Endometrial microvascular endothelial cells (primary cell): Measurements from ENCODE around the gene TMEM229B. TPM values are rescaled to one million over a fixed set of nuclear protein-coding genes. Genes with fewer than 3 reads are reported as not detected.
"Not testable (repeated sequence)": the region's sequence is repeated elsewhere in the genome, so short reads cannot be mapped to it uniquely, and the experiment has no call there.

Source experiments
- in situ Hi-C: cut with HindIII; loops from 2 replicates; pipeline ENCODE4 v1.10.0; 2017; ENCODE audit warnings: low sequenced_read_pairs, low pct_unique_long_range_greater_than_20kb; ENCODE audit errors: inconsistent ontology term
- total RNA-seq: library from RNA; depleted of rRNA; stranded (reverse); fragments of >200 nt; gene quantifications from one replicate; pipeline ENCODE4 v1.2.3, GENCODE V29; 2015; ENCODE audit errors: inconsistent ontology term

The TMEM229B gene
- total RNA-seq, 1 donor from 2014 or later: 4.5 TPM

GRCh38 chr14:67464879-67465278 is 23.6 kb downstream of the TMEM229B start:
- in situ Hi-C loops: no loop called here

DNA sequence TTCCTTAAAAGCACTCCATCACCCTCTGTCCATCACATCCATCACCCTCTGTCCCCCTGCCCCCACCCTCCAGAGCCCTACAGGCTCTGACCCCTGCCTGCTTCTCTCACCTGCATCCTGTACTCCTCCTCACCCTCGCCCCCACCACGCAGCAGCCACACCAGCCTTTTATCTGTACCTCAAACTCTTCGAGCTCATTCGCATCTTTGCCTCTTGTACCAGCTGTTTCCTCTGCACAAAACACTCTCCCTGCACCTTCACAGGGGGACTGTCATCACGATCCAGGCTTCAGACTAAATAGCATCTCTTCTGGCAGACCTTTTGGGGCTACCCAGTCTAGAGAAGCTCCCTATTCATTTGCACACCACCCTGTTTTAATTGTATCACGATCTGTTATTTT is 24.1 kb downstream of the TMEM229B start:
- in situ Hi-C loops: no loop called here

DNA sequence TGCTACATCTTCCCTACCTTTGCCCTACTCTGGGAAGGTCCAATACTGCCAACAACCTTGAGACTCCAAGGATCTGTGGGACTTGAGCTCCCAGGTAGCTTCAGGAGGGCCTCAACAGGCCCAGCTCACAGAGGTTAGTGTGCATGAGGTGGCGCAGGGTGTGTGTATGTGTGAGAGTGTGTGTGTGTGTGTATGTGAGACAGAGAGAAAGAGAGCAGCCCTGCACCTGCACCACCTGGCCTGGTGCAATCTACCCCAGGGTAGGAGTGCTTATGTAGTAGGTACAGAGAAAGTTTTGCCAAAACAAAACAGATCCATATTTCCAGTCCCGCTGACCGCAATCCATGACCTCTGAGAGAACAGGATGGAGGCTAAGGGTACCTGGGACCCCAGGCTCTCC is 24.6 kb downstream of the TMEM229B start:
- in situ Hi-C loops: no loop called here

DNA sequence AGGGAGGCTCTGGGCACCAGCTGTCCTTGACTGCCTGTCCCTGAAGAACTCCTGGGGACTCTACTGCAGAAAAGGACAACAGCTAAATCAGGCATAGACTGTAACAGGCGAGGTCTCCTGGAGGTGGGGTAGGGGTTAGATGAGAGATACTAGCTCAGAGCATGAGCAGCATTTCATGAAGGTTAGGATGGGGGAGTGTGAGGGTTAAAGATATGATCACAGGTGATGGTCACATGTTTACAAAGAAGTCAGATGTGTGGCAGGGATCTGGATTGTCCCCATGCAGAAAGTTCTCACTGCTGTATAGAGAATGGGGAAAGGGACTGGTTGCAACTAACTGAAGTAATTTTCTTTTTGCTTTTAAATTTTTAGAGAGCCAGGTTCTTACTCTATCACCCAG is 26.5 kb downstream of the TMEM229B start:
- in situ Hi-C loops: no loop called here

DNA sequence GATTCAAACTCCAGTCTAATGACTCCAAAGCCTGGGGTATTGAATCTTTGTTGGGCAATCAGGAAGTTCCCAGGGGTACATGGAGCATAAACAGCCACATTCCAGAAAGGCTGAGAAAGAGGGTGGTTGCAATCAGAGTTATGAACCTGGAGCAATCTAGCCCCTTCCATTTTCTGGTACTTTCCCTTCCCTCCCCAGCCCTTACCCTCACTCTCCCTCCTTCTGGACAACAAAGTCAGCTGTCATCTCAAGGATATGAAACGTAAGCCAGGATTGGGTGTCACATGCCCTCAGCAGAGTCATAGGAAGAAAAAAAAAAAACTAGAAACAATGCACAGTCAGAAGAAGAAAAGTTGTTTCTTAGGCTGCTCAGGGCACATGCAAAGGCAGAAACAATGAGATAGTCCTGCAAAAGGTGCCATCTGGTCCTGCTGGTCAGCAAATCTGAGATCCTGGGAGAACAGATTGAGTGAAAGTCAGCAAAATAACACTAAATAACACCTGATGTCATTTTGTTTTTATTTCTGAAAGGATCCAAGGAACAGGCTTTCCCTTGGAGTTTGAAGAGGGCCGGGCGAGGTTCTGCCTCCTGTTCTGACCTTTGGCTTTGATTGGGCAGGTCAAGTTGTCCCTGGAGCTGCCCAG is 27.1 kb downstream of the TMEM229B start:
- in situ Hi-C loops: no loop called here

DNA sequence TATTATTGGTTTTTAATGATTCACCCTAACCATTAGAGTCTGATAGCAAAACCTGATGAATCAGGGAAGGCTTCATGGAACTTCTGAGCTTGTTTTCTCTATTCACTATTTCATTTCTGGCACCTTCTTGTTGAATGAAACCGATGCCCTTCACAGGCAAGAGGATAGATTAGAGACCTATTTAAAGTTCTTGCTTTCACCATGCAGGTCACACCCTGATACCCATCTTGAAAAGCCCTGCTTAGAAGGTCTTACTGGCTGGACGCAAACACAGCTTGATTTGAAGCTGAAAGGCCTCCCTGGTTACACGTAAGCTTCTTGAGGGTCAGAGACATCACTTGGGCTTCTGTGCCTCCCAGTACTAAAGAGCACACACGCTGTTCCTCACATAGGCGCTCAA is 29.2 kb downstream of the TMEM229B start:
- in situ Hi-C loops: no loop called here

GRCh38 chr14:67457782-67458181 is 30.7 kb downstream of the TMEM229B start:
- in situ Hi-C loops: no loop called here

GRCh38 chr14:67456732-67457131 is 31.8 kb downstream of the TMEM229B start:
- in situ Hi-C loops: no loop called here

GRCh38 chr14:67453575-67454300 is 34.8 kb downstream of the TMEM229B start:
- in situ Hi-C loops: no loop called here

DNA sequence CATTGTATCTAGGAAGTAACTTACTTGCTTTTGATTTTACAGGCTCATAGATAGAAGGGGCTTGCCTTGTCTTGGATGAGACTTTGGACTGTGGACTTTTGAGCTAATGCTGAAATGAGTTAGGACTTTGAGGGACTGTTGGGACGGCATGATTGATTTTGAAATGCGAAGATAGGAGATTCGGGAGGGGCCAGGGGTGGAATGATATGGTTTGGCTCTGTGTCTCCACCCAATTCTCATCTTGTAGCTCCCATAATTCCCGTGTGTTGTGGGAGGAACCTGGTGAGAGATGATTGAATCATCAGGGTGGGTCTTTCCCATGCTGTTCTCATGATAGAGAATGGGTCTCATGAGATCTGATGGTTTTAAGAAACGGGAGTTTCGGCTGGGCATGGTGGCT is 36.9 kb downstream of the TMEM229B start:
- in situ Hi-C loops: not testable (repeated sequence)

DNA sequence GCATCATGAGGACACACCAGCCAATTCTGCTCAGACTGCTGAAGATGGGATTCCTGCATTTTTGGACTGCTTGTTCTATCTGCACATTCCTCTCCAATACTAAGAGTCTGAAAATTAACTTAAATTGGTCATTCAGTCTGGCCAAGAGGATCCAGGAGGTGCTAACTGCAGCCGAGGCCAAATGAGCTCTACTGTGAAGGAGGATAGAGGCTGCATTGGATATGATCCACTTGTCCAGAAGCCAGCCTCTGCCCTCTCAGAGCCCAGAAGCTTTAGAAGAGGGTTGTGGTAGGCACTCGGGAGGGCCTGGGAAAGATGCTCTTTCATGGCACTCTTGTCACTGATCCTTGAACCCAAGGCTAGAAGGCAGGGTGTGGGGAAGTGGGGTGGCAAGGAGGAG is 39.4 kb downstream of the TMEM229B start:
- in situ Hi-C loops: no loop called here

DNA sequence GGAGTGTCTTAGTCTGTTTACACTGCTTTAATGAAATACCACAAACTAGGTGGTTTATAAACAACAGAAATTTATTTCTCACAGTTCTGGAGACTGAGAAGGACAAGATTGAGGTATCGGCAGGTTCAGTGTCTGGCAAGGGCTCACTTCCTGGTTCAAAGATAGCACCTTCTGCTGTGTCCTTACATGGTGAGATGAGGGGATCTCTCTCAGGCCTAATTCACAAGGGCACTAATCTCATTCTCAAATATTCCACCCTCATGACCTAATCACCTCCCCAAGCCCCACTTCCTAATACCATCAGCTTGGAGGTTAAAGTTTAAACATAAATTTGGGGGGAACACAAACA is 41.5 kb downstream of the TMEM229B start:
- in situ Hi-C loops: no loop called here

DNA sequence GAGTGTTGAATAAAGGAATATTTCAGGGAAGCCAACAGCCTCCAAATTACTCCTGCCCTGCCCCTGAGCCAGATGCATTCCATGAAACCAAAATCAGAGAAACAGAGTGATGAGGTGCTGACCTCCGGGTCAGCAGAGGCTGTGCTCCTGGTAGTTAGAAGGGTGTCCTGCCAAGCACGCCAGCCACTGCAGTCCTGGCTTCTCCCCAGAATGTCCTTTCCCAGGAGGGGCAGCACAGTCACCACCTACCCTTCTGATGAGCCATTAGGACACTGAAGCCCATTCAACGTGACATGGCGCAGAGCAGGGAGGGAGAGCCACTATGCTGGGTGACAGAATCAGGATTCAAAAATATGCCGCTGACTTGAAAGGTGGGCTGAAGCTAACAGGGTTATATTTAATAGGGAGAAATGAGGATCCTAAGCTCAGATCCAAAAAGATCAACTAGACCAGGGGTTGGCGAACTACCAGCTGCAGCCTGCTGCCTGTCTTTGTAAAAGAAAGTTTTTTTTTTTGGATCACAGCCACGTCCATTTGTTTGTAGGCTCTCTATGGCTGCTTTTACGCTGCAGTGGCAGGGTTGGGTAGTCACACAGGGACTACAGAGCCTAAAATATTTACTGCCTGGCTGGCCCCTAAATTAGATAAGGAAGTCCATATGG is 42.0 kb downstream of the TMEM229B start:
- in situ Hi-C loops: no loop called here

DNA sequence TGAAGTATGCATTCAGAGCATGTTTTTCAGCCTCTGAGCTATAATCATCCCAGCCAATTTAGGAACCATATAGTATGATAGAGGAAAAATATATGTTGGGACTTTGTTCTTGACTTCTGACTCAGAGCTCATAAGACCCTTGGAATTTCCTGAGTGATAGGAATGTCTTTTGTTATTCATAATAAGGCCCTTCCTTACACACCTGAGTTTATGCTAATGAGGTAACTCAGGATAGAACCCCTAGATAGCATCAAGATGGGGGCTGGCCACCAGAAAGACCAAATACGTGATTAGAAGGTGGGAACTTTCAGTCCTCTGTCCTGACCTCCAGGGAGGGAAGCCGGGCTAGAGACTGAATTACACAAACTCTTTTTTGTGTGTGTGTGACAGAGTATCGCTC is 44.1 kb downstream of the TMEM229B start:
- in situ Hi-C loops: no loop called here

DNA sequence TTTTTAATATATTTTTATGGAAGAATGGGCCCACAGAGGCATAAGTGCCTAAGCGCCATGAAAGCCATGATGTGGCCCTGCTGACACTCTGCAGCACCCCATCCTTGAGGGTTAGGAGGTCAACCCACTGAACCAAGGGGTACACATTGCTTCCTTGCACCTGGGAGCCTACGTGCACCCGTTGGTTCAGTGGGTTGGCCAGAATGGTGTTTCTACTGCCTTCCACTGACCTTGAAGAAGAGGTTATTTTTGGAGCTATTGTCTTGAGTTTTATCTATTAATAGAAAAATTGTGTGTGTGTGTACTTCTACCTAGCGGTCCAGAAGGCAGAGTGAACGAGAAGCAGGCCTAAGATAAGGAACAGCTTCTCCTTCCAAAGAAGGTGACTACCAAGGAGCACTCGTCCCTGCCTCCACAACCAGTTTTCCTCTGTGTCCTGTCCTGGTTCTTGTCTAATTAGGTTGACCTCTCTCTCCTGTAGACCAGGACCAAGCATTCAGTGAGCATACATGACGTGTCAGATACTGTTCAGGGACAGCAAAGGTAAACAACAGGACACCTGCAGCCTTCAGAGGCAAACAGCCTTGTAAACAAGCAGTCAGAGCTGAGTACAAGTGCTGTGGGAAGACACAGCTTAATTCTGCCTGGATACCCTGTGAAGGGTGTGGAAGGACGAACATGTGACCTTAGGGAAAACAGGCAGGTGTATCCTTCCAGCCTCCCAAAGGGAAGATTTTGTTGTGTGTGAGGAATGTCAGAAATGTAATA is 46.2 kb downstream of the TMEM229B start:
- in situ Hi-C loops: no loop called here

- in situ Hi-C loops: no loop called here
These were observed 46.8 kb downstream of the TMEM229B start for GRCh38 chr14:67441672-67442071.

GRCh38 chr14:67441256-67441655 is 47.3 kb downstream of the TMEM229B start:
- in situ Hi-C loops: no loop called here

DNA sequence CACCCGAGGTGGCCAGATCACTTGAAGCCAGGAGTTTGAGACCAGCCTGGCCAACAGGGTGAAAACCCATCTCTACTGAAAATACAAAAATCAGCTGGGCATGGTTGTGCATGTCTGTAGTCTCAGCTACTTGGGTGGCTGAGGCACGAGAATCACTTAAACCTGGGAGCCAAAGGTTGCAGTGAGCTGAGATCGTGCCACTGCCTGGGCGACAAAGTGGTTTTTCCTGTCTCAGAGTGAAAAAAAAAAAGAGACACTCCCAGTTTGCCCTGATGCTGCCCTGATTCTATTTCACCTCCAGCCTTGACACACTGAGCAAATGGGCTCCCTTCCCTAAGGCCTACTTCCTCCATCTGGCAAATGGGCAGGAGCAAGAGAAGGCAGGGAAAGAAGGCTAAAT is 48.0 kb downstream of the TMEM229B start:
- in situ Hi-C loops: no loop called here

DNA sequence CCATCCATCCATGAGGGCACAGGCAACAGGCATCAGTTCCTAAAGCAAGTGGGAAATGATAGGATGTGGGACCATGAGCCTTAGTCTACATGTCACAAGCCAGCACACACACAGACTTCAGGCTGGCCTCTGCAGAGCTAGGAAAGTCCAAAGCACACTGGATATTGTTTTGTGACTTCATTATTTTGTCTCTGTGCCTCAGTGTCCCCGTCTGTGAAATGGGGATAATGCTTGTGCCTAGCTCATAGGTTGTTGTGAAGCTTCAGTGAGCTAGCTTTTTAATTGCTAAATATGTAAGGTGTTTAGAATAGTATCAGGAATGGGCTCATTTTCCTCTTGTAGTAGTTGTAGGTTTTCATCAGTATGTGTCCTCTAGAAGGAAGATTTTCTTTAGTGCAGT is 49.6 kb downstream of the TMEM229B start:
- in situ Hi-C loops: no loop called here
